BE2C (cell line): ENCODE data around the gene SYT5.
"Not testable (repeated sequence)": the region's sequence is repeated elsewhere in the genome, so short reads cannot be mapped to it uniquely, and the experiment has no call there.

ENCODE experiments used
- DNase-seq: peaks from one replicate; pipeline ENCODE4 v3.0.0-alpha.2; 2020
- H3K27me3 ChIP-seq: fragments of 250-450 bp; sonication (Bioruptor Pico); 2 replicates; pipeline ENCODE4 v1.5.1; 2020; ENCODE audit warnings: mild to moderate bottlenecking
- H3K36me3 ChIP-seq: fragments of 250-450 bp; sonication (Bioruptor Pico); 2 replicates; pipeline ENCODE4 v1.5.1; 2020; ENCODE audit warnings: mild to moderate bottlenecking
- H3K4me1 ChIP-seq: fragments of 250-450 bp; sonication (Bioruptor Pico); 2 replicates; pipeline ENCODE4 v1.5.1; 2020
- H3K4me3 ChIP-seq: 2 replicates; pipeline ENCODE4 v1.5.1; 2011; ENCODE audit warnings: low read depth, low read length
- H3K9me3 ChIP-seq: fragments of 250-450 bp; sonication (Bioruptor Pico); 2 replicates; pipeline ENCODE4 v1.5.1; 2020
- CTCF ChIP-seq: IDR thresholded peaks from 2 replicates; pipeline ENCODE4 v1.5.1; 2012; ENCODE audit warnings: mild to moderate bottlenecking, low read depth, low read length

The SYT5 gene

GRCh38 chr19:55227241-55228014 is 47.3 kb upstream of the SYT5 start:
- H3K9me3 ChIP-seq = no peaks in the 10 kb centered on the region
- no peaks in the 10 kb centered on the region for H3K27me3 ChIP-seq
- H3K36me3 ChIP-seq = peaks cover 48% of the 10 kb centered on the region
- no peak overlapping the region for H3K4me3 ChIP-seq
- H3K4me1 ChIP-seq = peaks cover 18% of the 10 kb centered on the region
- DNase-seq = no peak
- no peak for TF ChIP-seq CTCF

GRCh38 chr19:55226788-55227187 is 46.7 kb upstream of the SYT5 start:
- DNase-seq = no peak
- Histone ChIP-seq H3K36me3 (peaks cover 44% of the 10 kb centered on the region), H3K4me1 (peaks cover 14% of the 10 kb centered on the region), H3K27me3 (no peaks in the 10 kb centered on the region), H3K9me3 (no peaks in the 10 kb centered on the region), H3K4me3 (no peak overlapping the region)
- TF ChIP-seq CTCF = no peak

- Histone ChIP-seq H3K4me3 (no peak overlapping the region), H3K36me3 (peaks cover 39% of the 10 kb centered on the region), H3K9me3 (no peaks in the 10 kb centered on the region), H3K4me1 (peaks cover 13% of the 10 kb centered on the region), H3K27me3 (no peaks in the 10 kb centered on the region)
- TF ChIP-seq CTCF = no peak
- DNase-seq = no peak
These were observed 46.2 kb upstream of the SYT5 start for GRCh38 chr19:55226273-55226672.

GRCh38 chr19:55225415-55225958 is 45.4 kb upstream of the SYT5 start:
- DNase-seq = no peak
- Histone ChIP-seq H3K27me3 (no peaks in the 10 kb centered on the region), H3K4me3 (no peak overlapping the region), H3K9me3 (no peaks in the 10 kb centered on the region), H3K4me1 (peaks cover 13% of the 10 kb centered on the region), H3K36me3 (peaks cover 33% of the 10 kb centered on the region)
- TF ChIP-seq CTCF = no peak

GRCh38 chr19:55224679-55225414 is 44.8 kb upstream of the SYT5 start:
- not testable (repeated sequence) for DNase-seq, H3K4me3 ChIP-seq, H3K27me3 ChIP-seq, H3K9me3 ChIP-seq
- H3K36me3 ChIP-seq = peaks cover 34% of the 10 kb centered on the region
- peaks cover 13% of the 10 kb centered on the region for H3K4me1 ChIP-seq

- no peak for DNase-seq
- H3K27me3 ChIP-seq = no peaks in the 10 kb centered on the region
- H3K4me3 ChIP-seq = no peak overlapping the region
- H3K9me3 ChIP-seq = no peaks in the 10 kb centered on the region
- TF ChIP-seq CTCF = no peak
- H3K36me3 ChIP-seq = peaks cover 27% of the 10 kb centered on the region
- peaks cover 13% of the 10 kb centered on the region for H3K4me1 ChIP-seq
These were observed 44.1 kb upstream of the SYT5 start for GRCh38 chr19:55224038-55224665.
